PC-3 (cell line): Measurements from ENCODE around the gene TMEM186. TPM values are rescaled to one million over a fixed set of nuclear protein-coding genes. Genes with fewer than 3 reads are reported as not detected.

Experiments
- ATAC-seq: fragments of 200-7000 bp; cut with Tn5 transposase; 2 replicates; pipeline ENCODE4 v1.9.1; 2020; ENCODE audit warnings: mild to moderate bottlenecking, moderate library complexity
- BruUV-seq: library from RNA; stranded (reverse); fragments of 400-500 nt; replicated peaks from 2 replicates; lab custom pipeline; 2021; lab: Mats Ljungman, UMichigan
- CTCF ChIA-PET: fragments of 300-600 bp; sonication (Branson Sonifier 250); formaldehyde crosslinking; loops from one replicate; lab custom pipeline; 2022; ENCODE audit warnings: antibody characterized with exemption; lab: Charles Lee
- POLR2A ChIA-PET: fragments of 300-600 bp; sonication (Branson Sonifier 250); formaldehyde crosslinking; loops from one replicate; lab custom pipeline; 2022; ENCODE audit warnings: antibody characterized with exemption; ENCODE audit not compliant: unreplicated experiment; lab: Charles Lee
- DNase-seq: peaks from one replicate; pipeline ENCODE4 v3.0.0-alpha.2; 2015
- H2AFZ ChIP-seq: fragments of 300-600 bp; sonication (generic); 2 replicates; pipeline ENCODE4 v1.6.0; 2016; ENCODE audit warnings: antibody characterized with exemption, low read length
- H3F3A ChIP-seq: fragments of 300-600 bp; sonication (generic); one replicate; pipeline ENCODE4 v1.6.0; 2017; ENCODE audit warnings: antibody characterized with exemption, low read length, control low read depth, mild to moderate bottlenecking; ENCODE audit not compliant: unreplicated experiment
- H3K27ac ChIP-seq: fragments of 300-600 bp; sonication (generic); 2 replicates; pipeline ENCODE4 v1.5.1; 2016; ENCODE audit warnings: mild to moderate bottlenecking, low read length
- H3K27me3 ChIP-seq: fragments of 300-600 bp; sonication (generic); 2 replicates; pipeline ENCODE4 v1.6.1; 2016; ENCODE audit warnings: low read length, mixed read lengths
- H3K36me3 ChIP-seq: fragments of 300-600 bp; sonication (generic); 2 replicates; pipeline ENCODE4 v1.6.1; 2016; ENCODE audit warnings: low read depth, mixed run types, low read length, mixed read lengths
- H3K4me1 ChIP-seq: fragments of 300-600 bp; sonication (generic); 2 replicates; pipeline ENCODE4 v1.5.1; 2016; ENCODE audit warnings: low read length; ENCODE audit not compliant: insufficient read depth
- H3K4me2 ChIP-seq: fragments of 300-600 bp; sonication (generic); 2 replicates; pipeline ENCODE4 v1.6.0; 2016; ENCODE audit warnings: low read length
- H3K4me3 ChIP-seq: fragments of 300-600 bp; sonication (generic); 2 replicates; pipeline ENCODE4 v1.5.1; 2016; ENCODE audit warnings: mild to moderate bottlenecking, low read length, mixed read lengths
- H3K79me2 ChIP-seq: fragments of 300-600 bp; sonication (generic); 2 replicates; pipeline ENCODE4 v1.6.1; 2017; ENCODE audit warnings: low read length, mixed read lengths
- H3K9ac ChIP-seq: fragments of 300-600 bp; sonication (generic); 2 replicates; pipeline ENCODE4 v1.6.0; 2016; ENCODE audit warnings: mild to moderate bottlenecking, low read length
- H3K9me2 ChIP-seq: fragments of 300-600 bp; sonication (generic); replicated peaks from 2 replicates; pipeline ENCODE4 v1.6.1; 2016; ENCODE audit warnings: mixed run types, low read length, mixed read lengths
- H3K9me3 ChIP-seq: fragments of 300-600 bp; sonication (generic); 2 replicates; pipeline ENCODE4 v1.6.1; 2016; ENCODE audit warnings: low read length, mixed read lengths
- H4K20me1 ChIP-seq: fragments of 300-600 bp; sonication (generic); 2 replicates; pipeline ENCODE4 v1.6.1; 2016; ENCODE audit warnings: low read length, mixed read lengths
- EZH2 ChIP-seq: fragments of 300-600 bp; sonication (generic); IDR thresholded peaks from one replicate; pipeline ENCODE4 v1.6.1; 2017; ENCODE audit warnings: antibody characterized with exemption, mild to moderate bottlenecking, low read length; ENCODE audit not compliant: unreplicated experiment
- EZH2phosphoT487 ChIP-seq: fragments of 300-600 bp; sonication (generic); IDR thresholded peaks from 2 replicates; pipeline ENCODE4 v1.6.1; 2018; ENCODE audit warnings: mild to moderate bottlenecking, antibody characterized with exemption, low read length, borderline replicate concordance
- intact Hi-C: fragments of 100-400 bp; cut with micrococcal nuclease; formaldehyde crosslinking; loops from 2 replicates; pipeline ENCODE4 v1.9.0; 2023
- total RNA-seq: library from RNA; depleted of rRNA; stranded (reverse); fragments of >200 nt; gene quantifications from 2 replicates; pipeline ENCODE4 v1.2.3, GENCODE V29; 2014
- TF ChIP-seq, protein P1 (sequence below): fragments of 300-600 bp; sonication (generic); conservative IDR thresholded peaks from 2 replicates; pipeline ENCODE4 v1.5.1; 2017; ENCODE audit warnings: antibody characterized with exemption, low read depth, mild to moderate bottlenecking, low read length

Gene TMEM186
- total RNA-seq, 1 experiment from 2014 or later, result 7.4 TPM

GRCh38 chr16:8819411-8820034 is 22.1 kb upstream of the TMEM186 start:
- H3F3A ChIP-seq, result no peaks in the 10 kb centered on the region
- H3K9me2 ChIP-seq, result no peaks in the 10 kb centered on the region
- ATAC-seq (no peak), DNase-seq (no peak)
- H3K4me2 ChIP-seq, result no peak overlapping the region
- no peaks in the 10 kb centered on the region for H4K20me1 ChIP-seq
- no peaks in the 10 kb centered on the region for H3K9me3 ChIP-seq
- H3K36me3 ChIP-seq, result peaks cover 15% of the 10 kb centered on the region; the same call in 1 of the 2 replicates
- intact Hi-C loops, result no loop called here
- H3K27me3 ChIP-seq, result no peaks in the 10 kb centered on the region
- H3K9ac ChIP-seq, result no peak overlapping the region
- TF ChIP-seq EZH2phosphoT487, result no peak
- no peak for TF ChIP-seq EZH2
- TF ChIP-seq, protein P1, sequence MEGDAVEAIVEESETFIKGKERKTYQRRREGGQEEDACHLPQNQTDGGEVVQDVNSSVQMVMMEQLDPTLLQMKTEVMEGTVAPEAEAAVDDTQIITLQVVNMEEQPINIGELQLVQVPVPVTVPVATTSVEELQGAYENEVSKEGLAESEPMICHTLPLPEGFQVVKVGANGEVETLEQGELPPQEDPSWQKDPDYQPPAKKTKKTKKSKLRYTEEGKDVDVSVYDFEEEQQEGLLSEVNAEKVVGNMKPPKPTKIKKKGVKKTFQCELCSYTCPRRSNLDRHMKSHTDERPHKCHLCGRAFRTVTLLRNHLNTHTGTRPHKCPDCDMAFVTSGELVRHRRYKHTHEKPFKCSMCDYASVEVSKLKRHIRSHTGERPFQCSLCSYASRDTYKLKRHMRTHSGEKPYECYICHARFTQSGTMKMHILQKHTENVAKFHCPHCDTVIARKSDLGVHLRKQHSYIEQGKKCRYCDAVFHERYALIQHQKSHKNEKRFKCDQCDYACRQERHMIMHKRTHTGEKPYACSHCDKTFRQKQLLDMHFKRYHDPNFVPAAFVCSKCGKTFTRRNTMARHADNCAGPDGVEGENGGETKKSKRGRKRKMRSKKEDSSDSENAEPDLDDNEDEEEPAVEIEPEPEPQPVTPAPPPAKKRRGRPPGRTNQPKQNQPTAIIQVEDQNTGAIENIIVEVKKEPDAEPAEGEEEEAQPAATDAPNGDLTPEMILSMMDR, result no peak
- no peaks in the 10 kb centered on the region for H3K4me1 ChIP-seq
- no TSS peak for BruUV-seq
- no peak overlapping the region for H2AFZ ChIP-seq
- no peak overlapping the region for H3K27ac ChIP-seq
- ChIA-PET POLR2A (interaction anchor here (0.7 kb wide), 1 partner anchor 21 kb away, joined by 10 read pairs; no protein-coding TSS in a partner anchor), CTCF (no interaction called here)
- H3K79me2 ChIP-seq, result no peaks in the 10 kb centered on the region
- H3K4me3 ChIP-seq, result no peak overlapping the region

GRCh38 chr16:8818504-8819270 is 21.2 kb upstream of the TMEM186 start:
- Histone ChIP-seq H3K27me3 (no peaks in the 10 kb centered on the region), H3K9me2 (no peaks in the 10 kb centered on the region), H3K27ac (no peak overlapping the region), H3F3A (no peaks in the 10 kb centered on the region), H4K20me1 (no peaks in the 10 kb centered on the region), H3K36me3 (peaks cover 18% of the 10 kb centered on the region; the same call in 1 of the 2 replicates), H3K9ac (no peak overlapping the region), H3K4me2 (no peak overlapping the region), H3K9me3 (no peaks in the 10 kb centered on the region), H2AFZ (no peak overlapping the region), H3K79me2 (no peaks in the 10 kb centered on the region), H3K4me3 (no peak overlapping the region), H3K4me1 (no peaks in the 10 kb centered on the region)
- intact Hi-C loops, result no loop called here
- no peak for ATAC-seq
- DNase-seq, result no peak
- ChIA-PET CTCF (no interaction called here), POLR2A (no interaction called here)
- no TSS peak for BruUV-seq
- TF ChIP-seq, protein P1, result no peak
- no peak for TF ChIP-seq EZH2
- TF ChIP-seq EZH2phosphoT487, result no peak
